B cell (primary cell): ENCODE results near the gene PLCL1. TPM values are rescaled to one million over a fixed set of nuclear protein-coding genes. Genes with fewer than 3 reads are reported as not detected.

ENCODE experiments used
- ATAC-seq: fragments of 200-7000 bp; cut with Tn5 transposase; one replicate; pipeline ENCODE4 v1.10.0; 2021; ENCODE audit warnings: low read depth, mild to moderate bottlenecking, moderate number of reproducible peaks, moderate library complexity
- CTCF ChIA-PET: fragments of 350-600 bp; sonication (Branson Sonifier 250); formaldehyde crosslinking; loops from one replicate; lab custom pipeline; 2021; ENCODE audit warnings: antibody characterized with exemption, inconsistent platforms; lab: Charles Lee
- POLR2A ChIA-PET: fragments of 350-600 bp; sonication (Branson Sonifier 250); formaldehyde crosslinking; loops from one replicate; lab custom pipeline; 2021; ENCODE audit warnings: antibody characterized with exemption; lab: Charles Lee
- DNase-seq: peaks from one replicate; pipeline ENCODE4 v3.0.0; 2013
- H2AFZ ChIP-seq: 2 replicates; pipeline ENCODE4 v1.6.1; 2012; ENCODE audit warnings: mild to moderate bottlenecking, low read depth, low read length; ENCODE audit not compliant: insufficient read depth, poor library complexity, severe bottlenecking
- H3K27ac ChIP-seq, 2 donors: 1 replicate in 1 of 2; 2 replicates in 1 of 2; pipeline ENCODE4 v1.5.1; 2012 to 2013; ENCODE audit warnings: low read length in 2 of 2, mild to moderate bottlenecking in 2 of 2, moderate library complexity in 1 of 2
- H3K27me3 ChIP-seq, 4 experiments: fragments of 200-600 bp in 1 of 4; sonication (generic) in 1 of 4; replicated peaks in 1 of 4; 1 replicate in 2 of 4; 2 replicates in 2 of 4; pipeline versions ENCODE4 v1.6.1 to v1.7.0; 2013 to 2016; ENCODE audit warnings: low read length in 3 of 4, mild to moderate bottlenecking in 2 of 4, mixed read lengths in 1 of 4, moderate library complexity in 1 of 4; ENCODE audit not compliant: insufficient read depth in 4 of 4, control insufficient read depth in 3 of 4; ENCODE audit errors: control extremely low read depth in 1 of 4
- H3K36me3 ChIP-seq, 2 experiments: replicated peaks in 1 of 2; 1 replicate in 1 of 2; 2 replicates in 1 of 2; pipeline versions ENCODE4 v1.6.1 to v1.7.1; 2013; ENCODE audit warnings: low read length in 1 of 2; ENCODE audit not compliant: insufficient read depth in 2 of 2, control insufficient read depth in 1 of 2; ENCODE audit errors: control extremely low read depth in 1 of 2, extremely low read depth in 1 of 2
- H3K4me1 ChIP-seq, 2 donors: fragments of 200-600 bp in 1 of 2; sonication (generic) in 1 of 2; 1 replicate in 1 of 2; 2 replicates in 1 of 2; pipeline versions ENCODE4 v1.5.1 to v1.6.1; 2013 to 2017; ENCODE audit warnings: low read length in 2 of 2; ENCODE audit not compliant: control insufficient read depth in 2 of 2, insufficient read depth in 2 of 2
- H3K4me2 ChIP-seq: replicated peaks from 2 replicates; pipeline ENCODE3; 2012; ENCODE audit warnings: mild to moderate bottlenecking, low read depth, low read length; ENCODE audit not compliant: poor library complexity, severe bottlenecking
- H3K4me3 ChIP-seq, 5 experiments: fragments of 200-600 bp in 1 of 5; sonication (generic) in 1 of 5; 1 replicate in 3 of 5; 2 replicates in 2 of 5; pipeline versions ENCODE4 v1.5.1 to v1.7.0; 2011 to 2016; ENCODE audit warnings: low read length in 4 of 5, mild to moderate bottlenecking in 4 of 5, low read depth in 2 of 5, control low read depth in 1 of 5, moderate library complexity in 1 of 5; ENCODE audit not compliant: insufficient read depth in 1 of 5; ENCODE audit errors: control extremely low read depth in 1 of 5, extremely low read depth in 1 of 5
- H3K79me2 ChIP-seq: fragments of 200-600 bp; sonication (generic); one replicate; pipeline ENCODE4 v1.6.0; 2016; ENCODE audit warnings: low read length; ENCODE audit not compliant: control insufficient read depth, insufficient read depth
- H3K9ac ChIP-seq: fragments of 200-600 bp; sonication (generic); 2 replicates; pipeline ENCODE4 v1.6.1; 2017; ENCODE audit warnings: mild to moderate bottlenecking, low read length, moderate library complexity
- H3K9me3 ChIP-seq, 3 donors: one replicate each; pipeline versions ENCODE4 v1.6.1 to v1.7.1; 2013; ENCODE audit warnings: low read length in 2 of 3; ENCODE audit not compliant: control insufficient read depth in 2 of 3, insufficient read depth in 1 of 3; ENCODE audit errors: control extremely low read depth in 1 of 3
- H4K20me1 ChIP-seq: 2 replicates; pipeline ENCODE4 v1.6.0; 2012; ENCODE audit warnings: mild to moderate bottlenecking, low read length; ENCODE audit not compliant: insufficient read depth, control insufficient read depth, poor library complexity, severe bottlenecking
- H3K27ac Mint-ChIP-seq: one replicate; pipeline ENCODE4 v1.8.0; 2021; ENCODE audit warnings: mixed read lengths
- H3K27me3 Mint-ChIP-seq: one replicate; pipeline ENCODE4 v1.8.0; 2021; ENCODE audit warnings: mixed read lengths
- H3K4me1 Mint-ChIP-seq: one replicate; pipeline ENCODE4 v1.8.0; 2021; ENCODE audit warnings: mixed read lengths
- H3K4me3 Mint-ChIP-seq: one replicate; pipeline ENCODE4 v1.8.0; 2021; ENCODE audit warnings: mixed read lengths
- H3K9me3 Mint-ChIP-seq: one replicate; pipeline ENCODE4 v1.8.0; 2022; ENCODE audit warnings: mixed read lengths; ENCODE audit not compliant: insufficient read depth
- CTCF ChIP-seq: fragments of 200-600 bp; IDR thresholded peaks from one replicate; pipeline ENCODE4 v1.8.0; 2022; ENCODE audit warnings: antibody characterized with exemption, mild to moderate bottlenecking
- EZH2 ChIP-seq: IDR thresholded peaks from 2 replicates; pipeline ENCODE4 v1.6.1; 2012; ENCODE audit warnings: borderline replicate concordance, low read depth, mild to moderate bottlenecking, moderate library complexity, low read length; ENCODE audit not compliant: insufficient read depth, poor library complexity, severe bottlenecking
- intact Hi-C: fragments of 100-400 bp; cut with micrococcal nuclease; formaldehyde crosslinking; loops from one replicate; pipeline ENCODE4 v1.10.0; 2022
- polyA plus RNA-seq: library from polyadenylated mRNA; depleted of rRNA; stranded (reverse); fragments of >200 nt; gene quantifications from 2 replicates; pipeline ENCODE4 v1.2.3, GENCODE V29; 2012
- total RNA-seq, 2 donors: library from RNA; stranded (reverse); fragments of 120-200 nt in 1 of 2; gene quantifications; 1 replicate in 1 of 2; 2 replicates in 1 of 2; pipeline versions ENCODE4 v1.2.3 to v1.2.4, GENCODE V29; 2013 to 2022

PLCL1 gene
- total and polyA plus RNA-seq, 2 donors (not counting 1 experiment from before 2014, with no cell fraction given), result 0.07 to 0.25 TPM

GRCh38 chr2:197964720-197965119 lies 160.3 kb downstream of the PLCL1 start:
- Histone ChIP-seq H3K9ac (no peak overlapping the region), H3K36me3 (no peaks in the 10 kb centered on the region), H3K27me3 (no peaks in the 10 kb centered on the region), H3K4me1 (no peaks in the 10 kb centered on the region), H3K79me2 (no peaks in the 10 kb centered on the region), H4K20me1 (no peaks in the 10 kb centered on the region), H3K27ac (no peak overlapping the region), H3K4me2 (no peak overlapping the region), H3K9me3 (no peaks in the 10 kb centered on the region), H3K4me3 (no peak overlapping the region), H2AFZ (no peak overlapping the region)
- DNase-seq, result no peak
- Mint-ChIP-seq H3K27ac (no peak overlapping the region), H3K4me3 (no peak overlapping the region), H3K27me3 (no peaks in the 10 kb centered on the region), H3K9me3 (peaks cover 4% of the 10 kb centered on the region), H3K4me1 (no peaks in the 10 kb centered on the region)
- TF ChIP-seq CTCF (no peak), EZH2 (no peak)
- intact Hi-C loops, result no loop called here
- ChIA-PET CTCF (no interaction called here), POLR2A (no interaction called here)
- ATAC-seq, result no peak

- Histone ChIP-seq H3K9me3 (no peaks in the 10 kb centered on the region), H3K4me3 (no peak overlapping the region), H3K4me1 (no peaks in the 10 kb centered on the region), H3K36me3 (no peaks in the 10 kb centered on the region), H3K79me2 (no peaks in the 10 kb centered on the region), H3K27me3 (no peaks in the 10 kb centered on the region), H4K20me1 (no peaks in the 10 kb centered on the region), H3K4me2 (no peak overlapping the region), H2AFZ (no peak overlapping the region), H3K9ac (no peak overlapping the region), H3K27ac (no peak overlapping the region)
- ChIA-PET POLR2A (no interaction called here), CTCF (no interaction called here)
- TF ChIP-seq EZH2 (no peak), CTCF (no peak)
- intact Hi-C loops, result no loop called here
- H3K27ac Mint-ChIP-seq, result no peak overlapping the region
- no peak overlapping the region for H3K4me3 Mint-ChIP-seq
- no peaks in the 10 kb centered on the region for H3K27me3 Mint-ChIP-seq
- peaks cover 4% of the 10 kb centered on the region for H3K9me3 Mint-ChIP-seq
- ATAC-seq (no peak), DNase-seq (no peak)
- H3K4me1 Mint-ChIP-seq, result no peaks in the 10 kb centered on the region
Measured at GRCh38 chr2:197965756-197966155, 161.4 kb downstream of the PLCL1 start.
